ENCODE measurements around the gene PGAP3. TPM values are rescaled to one million over a fixed set of nuclear protein-coding genes. Genes with fewer than 3 reads are reported as not detected.
"Not testable (repeated sequence)": the region's sequence is repeated elsewhere in the genome, so short reads cannot be mapped to it uniquely, and the experiment has no call there.

PGAP3 gene
- total RNA-seq, 3 donors from 2014 or later: 11.7 to 23.7 (median 21.6) TPM

- H3K36me3 ChIP-seq: no peaks in the 10 kb centered on the region
- H3K4me1 ChIP-seq: peaks cover 4 to 29% of the 10 kb centered on the region in 2 donors
- peak overlapping the region; percentile 94 to 98 for H3K27ac ChIP-seq
Measured at GRCh38 chr17:39701012-39701783, 13.3 kb upstream of the PGAP3 start.

GRCh38 chr17:39700148-39700987, 12.5 kb upstream of the PGAP3 start:
- no peak for TF ChIP-seq POLR2AphosphoS5 (IDR thresholded peaks at IDR 0.05)
- TF ChIP-seq CTCF (IDR thresholded peaks at IDR 0.05): no peak
- TF ChIP-seq POLR2A (IDR thresholded peaks at IDR 0.05): no peak
- Histone ChIP-seq H3K4me3 (peak overlapping the region; percentile 78 to 97 (median 87)), H3K36me3 (no peaks in the 10 kb centered on the region), H3K9me3 (no peaks in the 10 kb centered on the region), H3K4me1 (peaks cover 4 to 25% of the 10 kb centered on the region in 2 donors), H3K27ac (peak overlapping the region; percentile 94 to 98), H3K27me3 (no peaks in the 10 kb centered on the region)
- intact Hi-C loops (cut with DNase I; ENCODE audit: low total_unique reads): no loop called here
- DNase-seq (ENCODE audit: low spot score in 2 of 2): no peak

More at GRCh38 chr17:39701012-39701783, 13.3 kb upstream of the PGAP3 start:
- H3K4me3 ChIP-seq: peak overlapping the region; percentile 78 to 97 (median 87)
- intact Hi-C loops (cut with DNase I; ENCODE audit: low total_unique reads): no loop called here
- DNase-seq (ENCODE audit: low spot score in 2 of 2): peak in 1 of 2 donors; percentile 34
- no peaks in the 10 kb centered on the region for H3K9me3 ChIP-seq
- H3K27me3 ChIP-seq: no peaks in the 10 kb centered on the region
- TF ChIP-seq POLR2A (IDR thresholded peaks at IDR 0.05) (no peak), CTCF (IDR thresholded peaks at IDR 0.05) (no peak), POLR2AphosphoS5 (IDR thresholded peaks at IDR 0.05) (no peak)

GRCh38 chr17:39699818-39700147, 11.9 kb upstream of the PGAP3 start, which contains the start of gene ERBB2:
Gene ERBB2 (plus strand): TSS chr17:39700064. CDS start chr17:39700239, 175 bp downstream.
- peak within 1 kb of the TSS; percentile 94 to 98 for H3K27ac ChIP-seq
- intact Hi-C loops (cut with DNase I; ENCODE audit: low total_unique reads): no loop called here
- H3K9me3 ChIP-seq: no peaks in the 10 kb centered on the region
- peaks cover 0 to 19% of the 10 kb centered on the region in 2 donors for H3K4me1 ChIP-seq
- no peaks in the 10 kb centered on the region for H3K36me3 ChIP-seq
- peak within 1 kb of the TSS; percentile 78 to 97 (median 87) for H3K4me3 ChIP-seq
- no peaks in the 10 kb centered on the region for H3K27me3 ChIP-seq
- DNase-seq (ENCODE audit: low spot score in 2 of 2): peak; percentile 85 to 89
- TF ChIP-seq POLR2AphosphoS5 (IDR thresholded peaks at IDR 0.05): peak in 2 of 3 donors; percentile 19 to 81
- TF ChIP-seq POLR2A (IDR thresholded peaks at IDR 0.05): peak; percentile 55
- no peak for TF ChIP-seq CTCF (IDR thresholded peaks at IDR 0.05)

- Histone ChIP-seq H3K4me1 (peaks cover 0 to 14% of the 10 kb centered on the region in 2 donors), H3K27ac (peak overlapping the region; percentile 94 to 98)
- intact Hi-C loops (cut with DNase I; ENCODE audit: low total_unique reads): not testable (repeated sequence)
Measured at GRCh38 chr17:39699157-39699817, 11.4 kb upstream of the PGAP3 start.

GRCh38 chr17:39697961-39698360, 10.1 kb upstream of the PGAP3 start:
- Histone ChIP-seq H3K9me3 (no peaks in the 10 kb centered on the region), H3K4me3 (no peak overlapping the region), H3K27me3 (no peaks in the 10 kb centered on the region), H3K27ac (no peak overlapping the region), H3K4me1 (peaks cover 0 to 13% of the 10 kb centered on the region in 2 donors), H3K36me3 (no peaks in the 10 kb centered on the region)
- intact Hi-C loops (cut with DNase I; ENCODE audit: low total_unique reads): no loop called here
- no peak for DNase-seq (ENCODE audit: low spot score in 2 of 2)
- TF ChIP-seq POLR2A (IDR thresholded peaks at IDR 0.05): no peak
- no peak for TF ChIP-seq CTCF (IDR thresholded peaks at IDR 0.05)
- TF ChIP-seq POLR2AphosphoS5 (IDR thresholded peaks at IDR 0.05): no peak

More at GRCh38 chr17:39699157-39699817, 11.4 kb upstream of the PGAP3 start:
- H3K27me3 ChIP-seq; H3K9me3 ChIP-seq; DNase-seq (ENCODE audit: low spot score in 2 of 2); H3K36me3 ChIP-seq: not testable (repeated sequence)
- peak overlapping the region; percentile 78 to 97 (median 87) for H3K4me3 ChIP-seq

Measured in breast epithelium (tissue), 4 donors.